IMR-90 (cell line): Measurements from ENCODE around the gene TROAP. TPM values are rescaled to one million over a fixed set of nuclear protein-coding genes. Genes with fewer than 3 reads are reported as not detected.

Experiments used
- ATAC-seq: fragments of 200-7000 bp; cut with Tn5 transposase; 2 replicates; pipeline ENCODE4 v1.9.1; 2020; ENCODE audit warnings: low read depth, mild to moderate bottlenecking, moderate library complexity
- BruUV-seq: library from RNA; stranded (reverse); fragments of 400-500 nt; replicated peaks from 2 replicates; lab custom pipeline; 2021; lab: Mats Ljungman, UMichigan
- CTCF ChIA-PET: fragments of 300-600 bp; formaldehyde crosslinking; extraction: SDS; loops from one replicate; lab custom pipeline; 2021; ENCODE audit warnings: antibody characterized with exemption; lab: Yijun Ruan, JAX
- POLR2A ChIA-PET: fragments of 300-600 bp; sonication (Branson Sonifier 250); formaldehyde crosslinking; loops from one replicate; lab custom pipeline; 2022; ENCODE audit warnings: antibody characterized with exemption; ENCODE audit not compliant: unreplicated experiment; lab: Charles Lee
- DNase-seq: peaks from one replicate; pipeline ENCODE4 v3.0.0; 2013
- H2AFZ ChIP-seq: replicated peaks from 2 replicates; pipeline ENCODE3; 2013; ENCODE audit warnings: low read length, mild to moderate bottlenecking; ENCODE audit not compliant: poor library complexity
- H2AK5ac ChIP-seq: 2 replicates; pipeline ENCODE4 v1.6.1; 2013; ENCODE audit warnings: low read depth, low read length, inconsistent platforms
- H2AK9ac ChIP-seq: replicated peaks from 2 replicates; pipeline ENCODE3; 2013; ENCODE audit warnings: mild to moderate bottlenecking, low read depth, low read length, moderate library complexity; ENCODE audit not compliant: poor library complexity
- H2BK120ac ChIP-seq: 2 replicates; pipeline ENCODE4 v1.6.1; 2013; ENCODE audit warnings: low read depth, low read length, inconsistent platforms
- H2BK15ac ChIP-seq: 3 replicates; pipeline ENCODE4 v1.6.1; 2013; ENCODE audit warnings: low read depth, low read length, inconsistent platforms
- H2BK20ac ChIP-seq: 2 replicates; pipeline ENCODE4 v1.6.1; 2013; ENCODE audit warnings: low read depth, mild to moderate bottlenecking, inconsistent platforms, low read length, moderate library complexity
- H2BK5ac ChIP-seq: 2 replicates; pipeline ENCODE4 v1.6.1; 2013; ENCODE audit warnings: mild to moderate bottlenecking, low read depth, low read length, inconsistent platforms; ENCODE audit not compliant: poor library complexity, severe bottlenecking
- H3K14ac ChIP-seq: replicated peaks from 2 replicates; pipeline ENCODE4 v1.6.1; 2013; ENCODE audit warnings: low read depth, low read length, inconsistent platforms
- H3K18ac ChIP-seq: 2 replicates; pipeline ENCODE4 v1.6.1; 2013; ENCODE audit warnings: low read depth, low read length, control low read depth
- H3K23ac ChIP-seq: 2 replicates; pipeline ENCODE4 v1.6.1; 2013; ENCODE audit warnings: low read depth, low read length, inconsistent platforms
- H3K27ac ChIP-seq: 2 replicates; pipeline ENCODE4 v1.5.1; 2013; ENCODE audit warnings: mild to moderate bottlenecking, control low read depth, low read length; ENCODE audit not compliant: insufficient read depth
- H3K27me3 ChIP-seq: 2 replicates; pipeline ENCODE4 v1.6.1; 2013; ENCODE audit warnings: low read length; ENCODE audit not compliant: control insufficient read depth, insufficient read depth
- H3K36me3 ChIP-seq: 2 replicates; pipeline ENCODE4 v1.6.1; 2013; ENCODE audit warnings: low read length, mixed read lengths; ENCODE audit not compliant: control insufficient read depth, insufficient read depth
- H3K4ac ChIP-seq: 2 replicates; pipeline ENCODE4 v1.6.1; 2013; ENCODE audit warnings: low read depth, low read length, inconsistent platforms
- H3K4me1 ChIP-seq: 2 replicates; pipeline ENCODE4 v1.6.1; 2013; ENCODE audit warnings: low read length, mixed read lengths; ENCODE audit not compliant: control insufficient read depth, insufficient read depth
- H3K4me2 ChIP-seq: 2 replicates; pipeline ENCODE4 v1.6.1; 2013; ENCODE audit warnings: low read depth, mild to moderate bottlenecking, control low read depth, low read length, moderate library complexity
- H3K4me3 ChIP-seq: 2 replicates; pipeline ENCODE4 v1.5.1; 2013; ENCODE audit warnings: low read depth, mild to moderate bottlenecking, control low read depth, low read length, moderate library complexity; ENCODE audit not compliant: insufficient read depth
- H3K56ac ChIP-seq: 2 replicates; pipeline ENCODE4 v1.6.1; 2013; ENCODE audit warnings: low read length, inconsistent platforms; ENCODE audit not compliant: insufficient read depth; ENCODE audit errors: extremely low read depth
- H3K79me1 ChIP-seq, 2 experiments: 2 replicates each; pipeline ENCODE4 v1.6.1; 2013; ENCODE audit warnings: low read length in 2 of 2, inconsistent platforms in 1 of 2, low read depth in 1 of 2
- H3K9ac ChIP-seq: 2 replicates; pipeline ENCODE4 v1.6.1; 2013; ENCODE audit warnings: low read depth, low read length, control low read depth
- H3K9me1 ChIP-seq: 2 replicates; pipeline ENCODE4 v1.6.1; 2013; ENCODE audit warnings: low read length, inconsistent platforms; ENCODE audit not compliant: insufficient read depth
- H3K9me3 ChIP-seq: 2 replicates; pipeline ENCODE4 v1.6.1; 2013; ENCODE audit warnings: low read length; ENCODE audit not compliant: control insufficient read depth, insufficient read depth
- H4K20me1 ChIP-seq: 2 replicates; pipeline ENCODE4 v1.6.1; 2013; ENCODE audit warnings: low read length, inconsistent platforms; ENCODE audit not compliant: insufficient read depth
- H4K5ac ChIP-seq: 2 replicates; pipeline ENCODE4 v1.6.1; 2013; ENCODE audit warnings: mild to moderate bottlenecking, low read depth, low read length, control low read depth
- H4K8ac ChIP-seq, 2 experiments: 2 replicates each; pipeline ENCODE4 v1.6.1; 2013; ENCODE audit warnings: low read depth in 2 of 2, low read length in 2 of 2, control low read depth in 1 of 2, inconsistent platforms in 1 of 2
- H4K91ac ChIP-seq: 2 replicates; pipeline ENCODE4 v1.6.1; 2013; ENCODE audit warnings: low read depth, low read length, inconsistent platforms; ENCODE audit not compliant: insufficient read depth
- BHLHE40 ChIP-seq: fragments of 150-350 bp; IDR thresholded peaks from 2 replicates; pipeline ENCODE4 v1.6.1; 2016; ENCODE audit warnings: mild to moderate bottlenecking, low read depth, low read length
- FOS ChIP-seq: fragments of 150-350 bp; IDR thresholded peaks from 2 replicates; pipeline ENCODE4 v1.6.1; 2016; ENCODE audit warnings: low read depth, low read length
- MAFK ChIP-seq: IDR thresholded peaks from 2 replicates; pipeline ENCODE4 v1.6.1; 2012; ENCODE audit warnings: low read depth, low read length, improper control_type of control experiment
- RFX5 ChIP-seq: IDR thresholded peaks from 2 replicates; pipeline ENCODE4 v1.8.0; 2012; ENCODE audit warnings: low read depth, mild to moderate bottlenecking, low read length, moderate library complexity
- SMC3 ChIP-seq: fragments of 150-350 bp; IDR thresholded peaks from 2 replicates; pipeline ENCODE4 v1.6.1; 2016; ENCODE audit warnings: low read depth, mild to moderate bottlenecking, antibody characterized with exemption, low read length, moderate library complexity
- WGBS, 2 experiments: methylation state at CpG; one replicate each; pipeline versions ENCODE4 v1.1.5 to v1.1.7; 2013; ENCODE audit warnings: missing lambda C conversion rate in 2 of 2; ENCODE audit not compliant: insufficient read length in 1 of 2; ENCODE audit errors: extremely low coverage in 2 of 2; 5-methylcytosine and 5-hydroxymethylcytosine counted together
- dilution Hi-C: fragments of 300-500 bp; cut with HindIII; formaldehyde crosslinking; loops from one replicate; pipeline ENCODE4 v1.14.3; 2018; ENCODE audit warnings: low sequenced_read_pairs; ENCODE audit not compliant: unreplicated experiment
- in situ Hi-C: fragments of 300-500 bp; cut with MboI; formaldehyde crosslinking; loops from 3 replicates; pipeline ENCODE4 v1.14.3; 2019; ENCODE audit warnings: low sequenced_read_pairs, inconsistent platforms, mixed read lengths
- intact Hi-C: fragments of 100-400 bp; cut with micrococcal nuclease; formaldehyde crosslinking; loops from 2 replicates; pipeline ENCODE4 v1.10.0; 2022
- polyA plus RNA-seq, 3 experiments: library from polyadenylated mRNA; depleted of rRNA; stranded (reverse); fragments of >200 nt; gene quantifications; 2 replicates each; pipeline ENCODE4 v1.2.3, GENCODE V29; 2012; ENCODE audit warnings: low replicate concordance in 1 of 3
- total RNA-seq: library from RNA; depleted of rRNA; stranded (reverse); fragments of >200 nt; gene quantifications from 2 replicates; pipeline ENCODE4 v1.2.3, GENCODE V29; 2012

TROAP gene
- total and polyA plus RNA-seq, 2 of the 4 experiments (the other 2 are of a cell fraction) = 21.5 to 29.3 TPM

GRCh38 chr12:49288922-49289555, 34.0 kb upstream of the TROAP start:
- H3K4me1 ChIP-seq = no peaks in the 10 kb centered on the region
- no peak overlapping the region for H2AK5ac ChIP-seq
- no peak overlapping the region for H4K8ac ChIP-seq
- H2BK15ac ChIP-seq = no peak overlapping the region
- ATAC-seq = no peak
- H3K4ac ChIP-seq = no peak overlapping the region
- peak overlapping the region; percentile 22 for H2AK9ac ChIP-seq
- H3K27me3 ChIP-seq = peaks cover 24% of the 10 kb centered on the region
- no peak overlapping the region for H2BK5ac ChIP-seq
- no peak for TF ChIP-seq BHLHE40
- TF ChIP-seq RFX5 = no peak
- no peak for TF ChIP-seq FOS
- no peak for TF ChIP-seq SMC3
- TF ChIP-seq MAFK = no peak
- no TSS peak for BruUV-seq
- H4K20me1 ChIP-seq = no peaks in the 10 kb centered on the region
- H3K18ac ChIP-seq = no peak overlapping the region
- no peak overlapping the region for H4K91ac ChIP-seq
- no peak overlapping the region for H2BK120ac ChIP-seq
- H3K9ac ChIP-seq = no peak overlapping the region
- H2BK20ac ChIP-seq = no peak overlapping the region
- H2AFZ ChIP-seq = peak overlapping the region; percentile 8
- dilution Hi-C loops = no loop called here
- WGBS, 2 experiments = 81% methylated on average over 5 of the region's 9 CpGs; no CpG with 5 or more reads in 1 of the 2 experiments
- no peaks in the 10 kb centered on the region for H3K9me1 ChIP-seq
- POLR2A ChIA-PET = no interaction called here
- no peaks in the 10 kb centered on the region for H3K36me3 ChIP-seq
- no peaks in the 10 kb centered on the region for H3K79me1 ChIP-seq
- no peak overlapping the region for H3K56ac ChIP-seq
- H3K27ac ChIP-seq = no peak overlapping the region
- H3K4me2 ChIP-seq = no peak overlapping the region
- DNase-seq = no peak
- no peak overlapping the region for H3K4me3 ChIP-seq
- H3K23ac ChIP-seq = no peak overlapping the region
- intact Hi-C loops = loop anchor here (1.0 to 2.0 kb wide), 4 partner anchors 48 to 292 kb away; partner anchors contain the start of gene C1QL4
- H3K9me3 ChIP-seq = peaks cover 3% of the 10 kb centered on the region
- CTCF ChIA-PET = interaction anchor here (0.5 to 2.3 kb wide), 14 partner anchors 8 to 359 kb away, joined by 3 to 8 read pairs (median 4); partner anchors contain the start of gene DNAJC22
- H4K5ac ChIP-seq = no peak overlapping the region
- in situ Hi-C loops = no loop called here
- H3K14ac ChIP-seq = no peak overlapping the region
